ENCODE results near the gene DPF3.

- TF ChIP-seq CTCF (IDR thresholded peaks at IDR 0.05; ENCODE audit: insufficient read depth, low read length, poor library complexity, severe bottlenecking) = no peak
- TF ChIP-seq EZH2phosphoT487 (conservative IDR thresholded peaks at IDR 0.05; ENCODE audit: low read length) = no peak
Observed at GRCh38 chr14:72651714-72652113, 242.2 kb downstream of the DPF3 start.
